Kidney epithelial cell (primary cell): Measurements from ENCODE around the gene PPP1R16B. TPM values are rescaled to one million over a fixed set of nuclear protein-coding genes. Genes with fewer than 3 reads are reported as not detected.

ENCODE experiments used
- DNase-seq: peaks from one replicate; pipeline ENCODE4 v3.0.0-alpha.2; 2010; ENCODE audit warnings: low read depth
- H3K27me3 ChIP-seq: 2 replicates; pipeline ENCODE4 v1.6.0; 2011; ENCODE audit warnings: low read length; ENCODE audit not compliant: control insufficient read depth, insufficient read depth
- H3K36me3 ChIP-seq: 2 replicates; pipeline ENCODE4 v1.5.1; 2011; ENCODE audit warnings: low read length; ENCODE audit not compliant: control insufficient read depth, insufficient read depth
- H3K4me3 ChIP-seq: 2 replicates; pipeline ENCODE4 v1.5.1; 2011; ENCODE audit warnings: low read depth, mild to moderate bottlenecking, control low read depth, low read length
- total RNA-seq: library from RNA; depleted of rRNA; stranded (reverse); fragments of >200 nt; gene quantifications from 2 replicates; pipeline ENCODE4 v1.2.3, GENCODE V29; 2015
- TF ChIP-seq, protein P1 (sequence below): IDR thresholded peaks from 2 replicates; pipeline ENCODE4 v1.5.1; 2011; ENCODE audit warnings: mild to moderate bottlenecking, moderate library complexity, low read length, control low read depth, inconsistent platforms; ENCODE audit not compliant: insufficient read depth, poor library complexity, severe bottlenecking

The PPP1R16B gene
- total RNA-seq, 1 donor from 2014 or later, result 0.13 TPM

DNA sequence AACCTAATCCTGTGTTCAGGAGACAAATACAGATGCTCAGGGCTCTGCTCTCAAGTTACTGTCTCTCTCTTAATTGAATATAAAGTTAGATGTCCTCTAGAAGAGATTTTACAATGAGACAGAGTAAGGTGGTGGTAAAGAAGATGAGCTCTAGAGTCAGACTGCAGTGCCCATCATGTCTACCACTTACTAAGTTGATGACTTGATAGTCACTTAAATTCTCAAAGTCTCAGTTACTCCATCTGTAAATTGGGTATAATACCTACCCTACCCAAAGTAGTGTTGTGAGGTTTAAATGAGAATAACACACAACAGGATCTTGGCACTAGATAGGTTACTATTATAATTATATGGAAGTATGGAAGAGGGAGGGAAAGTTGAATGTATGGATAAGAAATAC lies 158.2 kb downstream of the PPP1R16B start:
- Histone ChIP-seq H3K27me3 (no peaks in the 10 kb centered on the region), H3K4me3 (no peak overlapping the region), H3K36me3 (no peaks in the 10 kb centered on the region)
- TF ChIP-seq, protein P1, sequence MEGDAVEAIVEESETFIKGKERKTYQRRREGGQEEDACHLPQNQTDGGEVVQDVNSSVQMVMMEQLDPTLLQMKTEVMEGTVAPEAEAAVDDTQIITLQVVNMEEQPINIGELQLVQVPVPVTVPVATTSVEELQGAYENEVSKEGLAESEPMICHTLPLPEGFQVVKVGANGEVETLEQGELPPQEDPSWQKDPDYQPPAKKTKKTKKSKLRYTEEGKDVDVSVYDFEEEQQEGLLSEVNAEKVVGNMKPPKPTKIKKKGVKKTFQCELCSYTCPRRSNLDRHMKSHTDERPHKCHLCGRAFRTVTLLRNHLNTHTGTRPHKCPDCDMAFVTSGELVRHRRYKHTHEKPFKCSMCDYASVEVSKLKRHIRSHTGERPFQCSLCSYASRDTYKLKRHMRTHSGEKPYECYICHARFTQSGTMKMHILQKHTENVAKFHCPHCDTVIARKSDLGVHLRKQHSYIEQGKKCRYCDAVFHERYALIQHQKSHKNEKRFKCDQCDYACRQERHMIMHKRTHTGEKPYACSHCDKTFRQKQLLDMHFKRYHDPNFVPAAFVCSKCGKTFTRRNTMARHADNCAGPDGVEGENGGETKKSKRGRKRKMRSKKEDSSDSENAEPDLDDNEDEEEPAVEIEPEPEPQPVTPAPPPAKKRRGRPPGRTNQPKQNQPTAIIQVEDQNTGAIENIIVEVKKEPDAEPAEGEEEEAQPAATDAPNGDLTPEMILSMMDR, result no peak
- no peak for DNase-seq

GRCh38 chr20:38965264-38965663 lies 159.8 kb downstream of the PPP1R16B start:
- H3K36me3 ChIP-seq, result no peaks in the 10 kb centered on the region
- no peak for DNase-seq
- H3K27me3 ChIP-seq, result no peaks in the 10 kb centered on the region
- H3K4me3 ChIP-seq, result no peak overlapping the region
- TF ChIP-seq, protein P1, result no peak

DNA sequence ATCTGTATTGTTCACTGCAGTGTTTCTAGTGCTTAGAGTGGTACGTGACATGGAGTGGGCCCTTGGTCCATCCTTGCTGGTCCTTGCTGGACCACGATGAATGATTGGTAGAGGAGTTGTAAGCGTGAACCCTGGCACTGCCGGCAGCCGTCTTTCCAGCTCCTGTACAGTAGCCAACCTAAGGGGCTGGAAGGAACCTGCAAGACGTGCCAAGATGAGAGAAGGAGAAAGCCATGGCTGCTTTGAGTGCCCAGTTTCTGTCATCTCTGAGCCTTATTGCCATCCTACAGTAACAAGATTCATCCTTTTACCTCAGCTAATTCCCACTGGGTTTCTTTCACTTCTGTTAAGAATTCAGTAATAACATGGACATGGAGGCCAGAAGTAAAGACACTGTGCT lies 162.6 kb downstream of the PPP1R16B start:
- Histone ChIP-seq H3K27me3 (no peaks in the 10 kb centered on the region), H3K36me3 (no peaks in the 10 kb centered on the region), H3K4me3 (no peak overlapping the region)
- TF ChIP-seq, protein P1, result no peak
- no peak for DNase-seq

DNA sequence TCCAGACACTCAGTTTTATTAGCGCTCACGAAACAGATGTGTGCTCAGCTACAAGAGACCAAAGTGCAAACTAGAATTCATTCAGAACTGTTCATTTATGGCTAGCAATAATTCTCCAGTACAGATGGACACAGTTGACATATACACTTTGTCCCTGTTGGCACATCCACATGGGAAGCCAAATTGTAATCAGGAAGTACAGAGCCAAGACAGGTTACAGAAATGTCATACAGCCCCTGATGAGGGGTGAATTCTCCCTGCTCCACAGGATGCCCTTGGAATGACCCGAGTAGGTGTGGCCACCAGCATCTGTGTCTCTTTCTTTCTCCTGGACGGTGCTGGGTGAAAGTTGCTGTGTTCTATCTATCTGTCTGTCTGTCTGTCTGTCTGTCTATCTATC lies 164.2 kb downstream of the PPP1R16B start:
- Histone ChIP-seq H3K4me3 (no peak overlapping the region), H3K36me3 (no peaks in the 10 kb centered on the region), H3K27me3 (no peaks in the 10 kb centered on the region)
- DNase-seq, result no peak
- TF ChIP-seq, protein P1, result no peak

- no peak for DNase-seq
- TF ChIP-seq, protein P1, result no peak
These were observed 164.8 kb downstream of the PPP1R16B start for GRCh38 chr20:38970302-38970701.

More at GRCh38 chr20:38970302-38970701, 164.8 kb downstream of the PPP1R16B start:
- no peaks in the 10 kb centered on the region for H3K36me3 ChIP-seq
- no peak overlapping the region for H3K4me3 ChIP-seq
- no peaks in the 10 kb centered on the region for H3K27me3 ChIP-seq

Other genes starting within 250 kb of the PPP1R16B start
- not detected in 2 replicates for gene ADIG, start 224.5 kb upstream of the PPP1R16B start, total RNA-seq
- 2.8 and 5.6 TPM in 2 replicates for gene ARHGAP40, start 203.9 kb upstream of the PPP1R16B start, total RNA-seq
- not detected in 2 replicates for gene SLC32A1, start 81.2 kb upstream of the PPP1R16B start, total RNA-seq
- 8.4 and 10.3 TPM in 2 replicates for gene ACTR5, start 57.2 kb upstream of the PPP1R16B start, total RNA-seq
- 4.1 and 5.4 TPM in 2 replicates for gene FAM83D, start 120.7 kb downstream of the PPP1R16B start, total RNA-seq
- 7.4 and 8.6 TPM in 2 replicates for gene DHX35, start 156.6 kb downstream of the PPP1R16B start, total RNA-seq